SIG-M5 treated with dmso at 0.1 percent for 504 hours (cell line): ENCODE data around the gene DFFA.

Experiments
- DNase-seq: peaks from one replicate; lab custom pipeline; 2025; ENCODE audit not compliant: unreplicated experiment; lab: John Stamatoyannopoulos, UW

Gene DFFA

GRCh38 chr1:10472220-10473144 lies at the start of gene DFFA:
Gene DFFA (minus strand): TSS chr1:10472529. CDS start chr1:10472458, 71 bp downstream.
- peak; percentile 98 for DNase-seq

- DNase-seq: no peak
Observed at GRCh38 chr1:10521537-10522157, 49.3 kb upstream of the DFFA start.

- no peak for DNase-seq
Observed at GRCh38 chr1:10520952-10521351, 48.6 kb upstream of the DFFA start.

GRCh38 chr1:10520497-10520896 lies 48.2 kb upstream of the DFFA start:
- no peak for DNase-seq

GRCh38 chr1:10519016-10519417 lies 46.7 kb upstream of the DFFA start:
- no peak for DNase-seq

GRCh38 chr1:10517677-10517982 lies 45.3 kb upstream of the DFFA start:
- DNase-seq: no peak

- no peak for DNase-seq
Observed at GRCh38 chr1:10516925-10517676, 44.8 kb upstream of the DFFA start.

- no peak for DNase-seq
Observed at GRCh38 chr1:10515976-10516750, 43.8 kb upstream of the DFFA start.

- DNase-seq: peak; percentile 61
Observed at GRCh38 chr1:10515301-10515975, 43.1 kb upstream of the DFFA start.

- no peak for DNase-seq
Observed at GRCh38 chr1:10514490-10515235, 42.3 kb upstream of the DFFA start.

GRCh38 chr1:10513199-10513598 lies 40.9 kb upstream of the DFFA start:
- no peak for DNase-seq

GRCh38 chr1:10511494-10511885 lies 39.2 kb upstream of the DFFA start:
- DNase-seq: no peak

GRCh38 chr1:10510520-10511493 lies 38.5 kb upstream of the DFFA start:
- peak; percentile 83 for DNase-seq

GRCh38 chr1:10509809-10510509 lies 37.6 kb upstream of the DFFA start:
- DNase-seq: no peak

GRCh38 chr1:10508511-10508951 lies 36.2 kb upstream of the DFFA start:
- no peak for DNase-seq

GRCh38 chr1:10507111-10507879 lies 35.0 kb upstream of the DFFA start:
- DNase-seq: peak; percentile 70

GRCh38 chr1:10506677-10507047 lies 34.3 kb upstream of the DFFA start:
- DNase-seq: no peak
